Measurements from ENCODE around the gene STMN3. TPM values are rescaled to one million over a fixed set of nuclear protein-coding genes. Genes with fewer than 3 reads are reported as not detected.

Gene STMN3
- total RNA-seq, 1 donor: 9.3 TPM

DNA sequence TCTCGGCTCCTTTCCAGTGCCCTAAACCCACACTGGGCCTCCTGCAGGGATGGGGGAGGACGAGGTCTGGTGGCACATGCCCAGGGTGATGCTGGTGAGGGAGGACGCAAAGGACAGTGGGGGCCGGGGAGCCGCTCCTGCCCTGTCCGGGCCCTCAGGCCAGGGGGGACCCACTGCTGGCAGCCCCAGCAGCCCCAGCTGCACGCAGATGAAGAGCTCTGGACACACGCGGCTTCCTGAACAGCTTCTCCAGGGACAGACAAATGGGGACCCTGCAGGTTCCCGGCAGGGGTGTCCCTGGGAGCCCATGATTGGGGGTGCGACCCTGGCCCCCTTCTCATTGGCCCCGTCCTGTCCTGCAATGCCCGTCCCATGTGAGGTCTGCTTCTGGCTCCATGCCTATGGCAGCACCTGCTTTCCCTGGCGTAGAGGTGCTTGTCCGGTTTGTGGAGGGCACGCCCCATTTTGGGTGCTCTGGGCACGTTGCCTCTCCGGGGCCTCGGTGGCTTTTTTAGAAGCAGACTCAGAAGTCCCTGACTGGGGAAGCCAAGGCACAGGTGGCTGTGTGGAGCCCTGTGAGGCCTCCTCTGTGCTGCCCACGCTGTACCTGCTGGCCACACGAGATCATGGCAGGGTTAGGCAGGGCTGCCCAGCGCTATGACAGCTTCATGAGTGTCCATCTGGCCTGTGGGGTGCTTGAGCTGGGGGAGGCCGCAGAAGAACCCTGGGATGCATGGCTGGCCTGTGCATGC lies 27.8 kb upstream of the STMN3 start:
- TF ChIP-seq, protein P1, sequence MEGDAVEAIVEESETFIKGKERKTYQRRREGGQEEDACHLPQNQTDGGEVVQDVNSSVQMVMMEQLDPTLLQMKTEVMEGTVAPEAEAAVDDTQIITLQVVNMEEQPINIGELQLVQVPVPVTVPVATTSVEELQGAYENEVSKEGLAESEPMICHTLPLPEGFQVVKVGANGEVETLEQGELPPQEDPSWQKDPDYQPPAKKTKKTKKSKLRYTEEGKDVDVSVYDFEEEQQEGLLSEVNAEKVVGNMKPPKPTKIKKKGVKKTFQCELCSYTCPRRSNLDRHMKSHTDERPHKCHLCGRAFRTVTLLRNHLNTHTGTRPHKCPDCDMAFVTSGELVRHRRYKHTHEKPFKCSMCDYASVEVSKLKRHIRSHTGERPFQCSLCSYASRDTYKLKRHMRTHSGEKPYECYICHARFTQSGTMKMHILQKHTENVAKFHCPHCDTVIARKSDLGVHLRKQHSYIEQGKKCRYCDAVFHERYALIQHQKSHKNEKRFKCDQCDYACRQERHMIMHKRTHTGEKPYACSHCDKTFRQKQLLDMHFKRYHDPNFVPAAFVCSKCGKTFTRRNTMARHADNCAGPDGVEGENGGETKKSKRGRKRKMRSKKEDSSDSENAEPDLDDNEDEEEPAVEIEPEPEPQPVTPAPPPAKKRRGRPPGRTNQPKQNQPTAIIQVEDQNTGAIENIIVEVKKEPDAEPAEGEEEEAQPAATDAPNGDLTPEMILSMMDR (IDR thresholded peaks at IDR 0.05; ENCODE audit: insufficient read depth, low read length): no peak
- DNase-seq (ENCODE audit: low read depth): no peak
- H3K4me3 ChIP-seq (ENCODE audit: low read depth, low read length): no peak overlapping the region

- no peak for DNase-seq (ENCODE audit: low read depth)
- TF ChIP-seq, protein P1 (IDR thresholded peaks at IDR 0.05; ENCODE audit: insufficient read depth, low read length): no peak
- H3K4me3 ChIP-seq (ENCODE audit: low read depth, low read length): no peak overlapping the region
These were observed 27.2 kb upstream of the STMN3 start for GRCh38 chr20:63680427-63680826.

DNA sequence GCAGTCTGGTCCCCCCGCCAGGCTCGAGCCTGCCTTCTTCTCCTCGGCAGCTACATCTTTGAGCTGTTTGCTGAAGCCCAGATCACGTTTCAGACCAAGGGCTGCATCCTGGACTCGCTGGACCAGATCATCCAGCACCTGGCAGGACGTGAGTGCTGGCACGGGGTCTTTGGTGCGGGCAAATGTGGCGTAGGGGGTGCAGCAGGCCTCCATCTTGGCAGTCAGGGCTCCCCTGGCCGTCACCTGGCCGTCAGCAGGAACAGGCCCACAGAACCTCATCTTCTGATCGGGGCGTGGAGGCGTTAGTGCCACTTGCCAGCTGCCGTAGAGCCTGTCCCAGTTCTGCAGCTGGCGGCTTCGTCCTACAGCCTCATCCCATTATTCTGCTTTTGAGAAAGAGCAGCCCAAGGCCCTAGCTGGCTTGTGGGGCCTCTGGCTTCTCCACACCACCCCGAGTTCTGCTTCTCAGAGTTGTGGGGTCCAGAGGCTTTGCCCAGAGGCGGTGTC lies 26.6 kb upstream of the STMN3 start:
- no peak for DNase-seq (ENCODE audit: low read depth)
- no peak overlapping the region for H3K4me3 ChIP-seq (ENCODE audit: low read depth, low read length)
- TF ChIP-seq, protein P1 (IDR thresholded peaks at IDR 0.05; ENCODE audit: insufficient read depth, low read length): no peak

DNA sequence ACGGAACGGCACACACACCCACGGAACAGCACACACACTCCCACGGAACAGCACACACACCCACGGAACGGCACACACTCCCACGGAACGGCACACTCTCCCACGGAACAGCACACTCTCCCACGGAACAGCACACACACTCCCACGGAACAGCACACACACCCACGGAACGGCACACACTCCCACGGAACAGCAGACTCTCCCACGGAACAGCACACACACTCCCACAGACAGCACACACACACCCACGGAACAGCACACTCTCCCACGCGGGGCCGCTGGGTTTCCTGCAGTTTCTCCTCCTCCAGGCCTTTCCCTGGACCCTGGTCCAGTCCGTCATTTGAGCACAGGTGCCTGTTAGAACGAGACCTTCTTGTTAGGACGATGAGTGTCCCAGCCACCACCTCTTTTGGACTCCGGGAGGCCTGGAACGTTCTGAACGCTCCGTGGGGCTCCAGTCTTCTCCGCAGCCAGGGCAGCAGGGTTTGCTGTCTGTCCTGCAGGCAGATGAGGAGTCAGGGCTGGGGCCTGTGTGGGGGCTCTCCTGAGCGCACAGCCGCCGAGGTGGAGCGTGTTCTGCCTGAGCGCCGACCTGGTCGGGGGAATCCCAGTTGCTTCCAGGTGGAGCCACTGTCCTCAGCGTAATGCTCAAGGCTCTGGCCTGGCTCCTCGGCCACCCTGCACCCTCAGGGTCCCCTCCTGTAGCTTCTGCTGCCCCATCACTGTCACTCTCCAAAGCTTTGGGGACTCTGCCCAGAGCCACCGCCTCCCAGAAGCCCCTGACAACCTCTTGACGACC lies 25.6 kb upstream of the STMN3 start:
- TF ChIP-seq, protein P1 (IDR thresholded peaks at IDR 0.05; ENCODE audit: insufficient read depth, low read length): no peak
- no peak for DNase-seq (ENCODE audit: low read depth)

DNA sequence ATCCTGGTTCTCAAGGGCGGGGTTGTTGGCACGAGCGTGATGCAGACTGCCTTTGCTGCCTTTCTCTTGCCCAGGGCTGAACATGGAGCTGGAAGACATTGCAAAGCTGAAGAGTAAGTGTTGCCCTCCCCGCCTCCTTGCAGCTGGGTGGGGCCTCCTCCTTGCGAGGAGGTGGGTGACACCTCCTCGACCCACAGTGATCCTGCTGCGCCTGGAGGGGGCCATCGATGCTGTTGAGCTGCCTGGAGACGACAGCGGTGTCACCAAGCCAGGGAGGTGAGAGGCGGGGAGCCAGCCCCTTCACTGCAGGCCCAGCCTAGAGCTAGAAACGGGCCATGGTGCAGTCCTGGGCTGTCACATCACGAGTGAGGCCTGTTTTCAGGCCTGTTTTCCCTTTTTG lies 24.8 kb upstream of the STMN3 start:
- TF ChIP-seq, protein P1 (IDR thresholded peaks at IDR 0.05; ENCODE audit: insufficient read depth, low read length): no peak
- DNase-seq (ENCODE audit: low read depth): no peak
- H3K4me3 ChIP-seq (ENCODE audit: low read depth, low read length): no peak overlapping the region

More for the DNA sequence above, 25.6 kb upstream of the STMN3 start:
- H3K4me3 ChIP-seq (ENCODE audit: low read depth, low read length): no peak overlapping the region

DNA sequence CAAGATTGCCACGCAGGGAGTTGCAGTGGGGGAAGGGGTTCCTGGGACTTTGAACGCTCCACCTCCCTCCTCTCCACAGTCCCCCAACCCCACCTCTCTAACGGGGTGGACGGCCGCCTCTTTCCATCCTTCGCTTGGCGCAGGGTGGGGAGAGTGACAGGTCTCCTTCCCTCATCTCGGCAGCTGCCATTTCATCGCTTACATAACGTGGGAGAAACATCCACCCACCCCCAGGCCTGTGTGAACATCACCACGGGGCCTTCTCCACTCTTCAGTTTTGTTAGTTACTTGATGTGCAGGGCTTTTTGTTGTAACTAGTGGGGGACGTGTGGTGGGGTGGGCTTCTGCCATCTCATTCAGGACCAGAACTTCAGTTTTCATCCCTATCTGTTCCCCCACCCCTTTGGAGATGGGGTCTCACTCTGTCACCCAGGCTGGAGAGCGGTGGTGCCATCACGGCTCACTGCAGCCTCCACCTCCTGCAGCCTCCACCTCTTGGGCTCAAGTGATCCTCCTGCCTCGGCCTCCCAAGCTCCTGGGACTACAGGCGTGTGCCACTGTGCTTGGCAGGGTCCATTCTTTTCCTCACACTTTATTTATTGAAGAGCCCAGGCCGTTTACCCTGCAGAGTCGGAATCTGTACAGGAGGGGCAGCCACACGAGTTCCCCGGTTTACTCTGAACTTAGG lies 22.6 kb upstream of the STMN3 start:
- TF ChIP-seq, protein P1 (IDR thresholded peaks at IDR 0.05; ENCODE audit: insufficient read depth, low read length): no peak
- DNase-seq (ENCODE audit: low read depth): no peak
- H3K4me3 ChIP-seq (ENCODE audit: low read depth, low read length): no peak overlapping the region
